DND-41 (cell line): ENCODE data around the gene MBOAT7.

Experiments
- EZH2 ChIP-seq: IDR thresholded peaks from 3 replicates; pipeline ENCODE4 v1.6.1; 2012; ENCODE audit warnings: borderline replicate concordance, low read depth, mild to moderate bottlenecking, moderate library complexity, low read length, inconsistent platforms; ENCODE audit not compliant: severe bottlenecking
- TF ChIP-seq, protein P1 (sequence below): IDR thresholded peaks from 2 replicates; pipeline ENCODE4 v1.5.1; 2012; ENCODE audit warnings: borderline replicate concordance, low read length, moderate library complexity, mild to moderate bottlenecking; ENCODE audit not compliant: poor library complexity, severe bottlenecking; ENCODE audit errors: extremely low read depth

DNA sequence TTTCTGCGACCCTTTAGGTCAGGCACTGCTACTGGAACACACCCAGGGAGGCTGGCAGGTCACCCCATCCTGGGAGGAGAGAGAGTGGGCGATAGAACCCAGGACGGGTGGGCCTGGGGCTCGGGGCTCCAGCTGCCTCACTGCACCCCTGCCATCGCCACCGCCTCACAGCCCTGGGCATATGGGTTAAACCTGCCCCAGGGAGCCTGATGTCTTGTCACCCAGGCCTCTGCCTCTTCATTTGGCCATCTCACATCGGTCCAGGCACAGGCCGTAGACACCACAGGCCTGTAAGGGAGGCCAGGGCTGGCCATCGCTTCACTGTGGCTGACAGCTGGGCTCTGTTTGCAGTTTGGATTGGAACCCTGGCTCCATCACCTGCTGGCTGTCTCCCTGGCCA is 63.7 kb downstream of the MBOAT7 start:
- TF ChIP-seq, protein P1, sequence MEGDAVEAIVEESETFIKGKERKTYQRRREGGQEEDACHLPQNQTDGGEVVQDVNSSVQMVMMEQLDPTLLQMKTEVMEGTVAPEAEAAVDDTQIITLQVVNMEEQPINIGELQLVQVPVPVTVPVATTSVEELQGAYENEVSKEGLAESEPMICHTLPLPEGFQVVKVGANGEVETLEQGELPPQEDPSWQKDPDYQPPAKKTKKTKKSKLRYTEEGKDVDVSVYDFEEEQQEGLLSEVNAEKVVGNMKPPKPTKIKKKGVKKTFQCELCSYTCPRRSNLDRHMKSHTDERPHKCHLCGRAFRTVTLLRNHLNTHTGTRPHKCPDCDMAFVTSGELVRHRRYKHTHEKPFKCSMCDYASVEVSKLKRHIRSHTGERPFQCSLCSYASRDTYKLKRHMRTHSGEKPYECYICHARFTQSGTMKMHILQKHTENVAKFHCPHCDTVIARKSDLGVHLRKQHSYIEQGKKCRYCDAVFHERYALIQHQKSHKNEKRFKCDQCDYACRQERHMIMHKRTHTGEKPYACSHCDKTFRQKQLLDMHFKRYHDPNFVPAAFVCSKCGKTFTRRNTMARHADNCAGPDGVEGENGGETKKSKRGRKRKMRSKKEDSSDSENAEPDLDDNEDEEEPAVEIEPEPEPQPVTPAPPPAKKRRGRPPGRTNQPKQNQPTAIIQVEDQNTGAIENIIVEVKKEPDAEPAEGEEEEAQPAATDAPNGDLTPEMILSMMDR, result no peak
- no peak for TF ChIP-seq EZH2
